GM12878 (cell line): Measurements from ENCODE around the gene REPS2. TPM values are rescaled to one million over a fixed set of nuclear protein-coding genes. Genes with fewer than 3 reads are reported as not detected.

Source experiments
- ATAC-seq: fragments of 200-7000 bp; cut with Tn5 transposase; 3 replicates; pipeline ENCODE4 v1.9.1; 2020; ENCODE audit warnings: mild to moderate bottlenecking, moderate library complexity
- BruUV-seq: library from RNA; stranded (reverse); fragments of 400-500 nt; replicated peaks from 2 replicates; lab custom pipeline; 2021; lab: Mats Ljungman, UMichigan
- CTCF ChIA-PET: fragments of 300-600 bp; sonication (Branson Sonifier 250); formaldehyde crosslinking; extraction: SDS; loops from one replicate; lab custom pipeline; 2021; ENCODE audit warnings: inconsistent platforms; lab: Yijun Ruan, JAX
- POLR2A ChIA-PET: fragments of 350-600 bp; formaldehyde crosslinking; extraction: SDS; loops from one replicate; lab custom pipeline; 2021; ENCODE audit warnings: inconsistent platforms; lab: Charles Lee
- RAD21 ChIA-PET: fragments of 300-600 bp; sonication (Branson Sonifier 250); formaldehyde crosslinking; loops from one replicate; lab custom pipeline; 2023; ENCODE audit warnings: antibody characterized with exemption; ENCODE audit not compliant: unreplicated experiment; lab: Charles Lee
- SMC1A ChIA-PET: fragments of 300-600 bp; sonication (Branson Sonifier 250); formaldehyde crosslinking; loops from one replicate; lab custom pipeline; 2023; ENCODE audit not compliant: unreplicated experiment, uncharacterized antibody; lab: Charles Lee
- DNase-seq: peaks from one replicate; pipeline ENCODE4 v3.0.0-alpha.2; 2011; ENCODE audit warnings: low read depth, low spot score
- FAIRE-seq: peaks from 3 replicates; lab custom pipeline; 2011; peaks lifted over from hg19 to GRCh38; lab: Jason Lieb, UNC
- H2AFZ ChIP-seq: 2 replicates; pipeline ENCODE4 v1.6.0; 2011; ENCODE audit warnings: low read depth, low read length, control low read depth; ENCODE audit not compliant: control insufficient read depth
- H3K27ac ChIP-seq: 2 replicates; pipeline ENCODE4 v1.5.1; 2011; ENCODE audit warnings: control low read depth; ENCODE audit not compliant: control insufficient read depth, insufficient read depth
- H3K27me3 ChIP-seq, 2 experiments: replicated peaks in 1 of 2; 2 replicates each; pipeline versions ENCODE4 v1.6.0 to v1.6.1; 2011; ENCODE audit warnings: low read length in 1 of 2; ENCODE audit not compliant: control insufficient read depth in 2 of 2, insufficient read depth in 2 of 2
- H3K36me3 ChIP-seq, 2 experiments: 2 replicates each; pipeline ENCODE4 v1.5.1; 2011; ENCODE audit warnings: low read length in 1 of 2; ENCODE audit not compliant: control insufficient read depth in 2 of 2, insufficient read depth in 2 of 2
- H3K4me1 ChIP-seq: 2 replicates; pipeline ENCODE4 v1.6.1; 2011; ENCODE audit warnings: mild to moderate bottlenecking, low read length, moderate library complexity, mixed read lengths; ENCODE audit not compliant: control insufficient read depth, insufficient read depth
- H3K4me2 ChIP-seq: 2 replicates; pipeline ENCODE4 v1.6.0; 2011; ENCODE audit warnings: control low read depth; ENCODE audit not compliant: control insufficient read depth, insufficient read depth
- H3K4me3 ChIP-seq: fragments of 200-600 bp; sonication (generic); 2 replicates; pipeline ENCODE4 v1.5.1; 2016
- H3K79me2 ChIP-seq: 2 replicates; pipeline ENCODE4 v1.6.0; 2011; ENCODE audit warnings: low read length; ENCODE audit not compliant: control insufficient read depth, insufficient read depth
- H3K9ac ChIP-seq: 2 replicates; pipeline ENCODE4 v1.8.0; 2011; ENCODE audit warnings: low read length, control low read depth, mixed read lengths; ENCODE audit not compliant: control insufficient read depth, insufficient read depth
- H3K9me3 ChIP-seq: replicated peaks from 3 replicates; pipeline ENCODE4 v1.5.1; 2011; ENCODE audit warnings: mild to moderate bottlenecking, low read length; ENCODE audit not compliant: control insufficient read depth, insufficient read depth
- H4K20me1 ChIP-seq: 2 replicates; pipeline ENCODE4 v1.6.0; 2011; ENCODE audit not compliant: control insufficient read depth, insufficient read depth
- BACH1 ChIP-seq: fragments of 450-650 bp; IDR thresholded peaks from 2 replicates; pipeline ENCODE4 v1.6.1; 2017; ENCODE audit warnings: mild to moderate bottlenecking, borderline replicate concordance
- HSF1 ChIP-seq: fragments of 150-350 bp; IDR thresholded peaks from 2 replicates; pipeline ENCODE4 v1.6.1; 2014; ENCODE audit warnings: mild to moderate bottlenecking, low read depth, low read length
- MYC ChIP-seq: IDR thresholded peaks from 2 replicates; pipeline ENCODE4 v1.6.1; 2011; ENCODE audit warnings: mild to moderate bottlenecking, low read length, moderate library complexity, inconsistent platforms; ENCODE audit not compliant: insufficient read depth, insufficient replicate concordance, insufficient read length, severe bottlenecking
- NBN ChIP-seq: fragments of 450-650 bp; IDR thresholded peaks from 2 replicates; pipeline ENCODE4 v1.6.1; 2016
- NR2F1 ChIP-seq: fragments of 450-650 bp; conservative IDR thresholded peaks from 2 replicates; pipeline ENCODE4 v1.6.1; 2017; ENCODE audit warnings: mild to moderate bottlenecking
- PRDM15 ChIP-seq: fragments of 450-650 bp; formaldehyde crosslinking; IDR thresholded peaks from 2 replicates; pipeline ENCODE4 v1.4.0; 2020; ENCODE audit warnings: mild to moderate bottlenecking, moderate library complexity
- ZBED1 ChIP-seq: IDR thresholded peaks from 2 replicates; pipeline ENCODE4 v1.6.1; 2016; ENCODE audit warnings: borderline replicate concordance
- in situ Hi-C: fragments of 300-500 bp; cut with MboI; formaldehyde crosslinking; loops from 9 replicates; pipeline ENCODE4 v1.14.3; 2018; ENCODE audit warnings: mixed read lengths
- intact Hi-C: fragments of 100-400 bp; cut with micrococcal nuclease; formaldehyde crosslinking; loops from one replicate; pipeline ENCODE4 v1.14.2; 2022; ENCODE audit not compliant: unreplicated experiment
- polyA plus RNA-seq, 11 experiments: library from polyadenylated mRNA; depleted of rRNA in 4 of 11; unstranded in 6 of 11; stranded (reverse) in 5 of 11; fragments of >200 nt; fragmentation: Nextera tagmentation in 4 of 11; fragmentation: Illumina TruSeq in 1 of 11; extraction: Ambion mirVana in 4 of 11; extraction: Trizol in 1 of 11; gene quantifications; 1 replicate in 1 of 11; 2 replicates in 10 of 11; pipeline versions ENCODE4 v1.2.1 to v1.2.3, GENCODE V29; 2011 to 2016; ENCODE audit warnings: inconsistent platforms in 2 of 11, missing spikeins in 2 of 11, low read depth in 1 of 11
- total RNA-seq, 4 experiments: library from RNA; depleted of rRNA in 3 of 4; stranded (reverse); fragments of >200 nt in 3 of 4; fragmentation: Illumina TruSeq in 1 of 4; extraction: Trizol in 1 of 4; gene quantifications; 2 replicates each; pipeline versions ENCODE4 v1.2.1 to v1.2.3, GENCODE V29; 2013 to 2021
- TF ChIP-seq, protein P1 (sequence below): fragments of 450-650 bp; IDR thresholded peaks from 2 replicates; pipeline ENCODE4 v1.6.1; 2016; ENCODE audit warnings: mild to moderate bottlenecking, moderate library complexity, borderline replicate concordance

The REPS2 gene
- total and polyA plus RNA-seq, 10 of the 15 experiments (the other 5 are each of a cell fraction or from before 2014, with no cell fraction given): 2.1 to 6.8 (median 3.9) TPM

DNA sequence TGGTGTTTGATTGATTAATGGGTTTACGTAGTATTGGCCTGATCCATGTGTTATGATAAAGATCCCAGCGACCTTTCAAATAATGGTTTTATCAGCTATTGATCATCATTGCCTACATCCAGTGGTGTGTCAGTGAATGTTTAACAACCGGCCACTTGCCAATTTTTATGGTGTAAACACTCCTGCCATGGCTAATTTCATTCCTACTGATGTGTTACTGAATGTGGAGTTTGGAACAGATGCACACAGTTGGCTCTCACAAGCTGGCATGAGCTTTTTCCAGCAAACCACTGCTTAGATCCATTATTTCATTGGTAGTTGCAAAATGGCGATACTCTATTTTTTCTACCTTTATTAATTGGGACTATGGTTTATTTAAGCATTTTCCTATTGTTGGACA is 139.9 kb downstream of the REPS2 start (continued):
- TF ChIP-seq HSF1 (no peak), MYC (no peak)

GRCh38 chrX:17095161-17095560 is 148.7 kb downstream of the REPS2 start:
- ATAC-seq (no peak), FAIRE-seq (no peak)
- Histone ChIP-seq H3K4me2 (no peak overlapping the region), H3K27me3 (peaks cover 0 to 4% of the 10 kb centered on the region in 2 experiments; a peak in 1 of 4 replicates), H3K36me3 (no peaks in the 10 kb centered on the region), H3K4me1 (no peaks in the 10 kb centered on the region), H3K4me3 (no peak overlapping the region), H3K9me3 (no peaks in the 10 kb centered on the region), H3K79me2 (no peaks in the 10 kb centered on the region), H2AFZ (no peak overlapping the region), H3K9ac (no peak overlapping the region)
- BruUV-seq: no TSS peak
- in situ Hi-C loops (no loop called here), intact Hi-C loops (no loop called here)
- ChIA-PET SMC1A (interaction anchor here (0.9 to 2.0 kb wide), 2 partner anchors 13 to 208 kb away, joined by 3 to 4 read pairs; no protein-coding TSS in a partner anchor), POLR2A (no interaction called here)
- no peak for TF ChIP-seq PRDM15 (CRISPR knock-in tag)
- TF ChIP-seq NR2F1: no peak
- TF ChIP-seq, protein P1, sequence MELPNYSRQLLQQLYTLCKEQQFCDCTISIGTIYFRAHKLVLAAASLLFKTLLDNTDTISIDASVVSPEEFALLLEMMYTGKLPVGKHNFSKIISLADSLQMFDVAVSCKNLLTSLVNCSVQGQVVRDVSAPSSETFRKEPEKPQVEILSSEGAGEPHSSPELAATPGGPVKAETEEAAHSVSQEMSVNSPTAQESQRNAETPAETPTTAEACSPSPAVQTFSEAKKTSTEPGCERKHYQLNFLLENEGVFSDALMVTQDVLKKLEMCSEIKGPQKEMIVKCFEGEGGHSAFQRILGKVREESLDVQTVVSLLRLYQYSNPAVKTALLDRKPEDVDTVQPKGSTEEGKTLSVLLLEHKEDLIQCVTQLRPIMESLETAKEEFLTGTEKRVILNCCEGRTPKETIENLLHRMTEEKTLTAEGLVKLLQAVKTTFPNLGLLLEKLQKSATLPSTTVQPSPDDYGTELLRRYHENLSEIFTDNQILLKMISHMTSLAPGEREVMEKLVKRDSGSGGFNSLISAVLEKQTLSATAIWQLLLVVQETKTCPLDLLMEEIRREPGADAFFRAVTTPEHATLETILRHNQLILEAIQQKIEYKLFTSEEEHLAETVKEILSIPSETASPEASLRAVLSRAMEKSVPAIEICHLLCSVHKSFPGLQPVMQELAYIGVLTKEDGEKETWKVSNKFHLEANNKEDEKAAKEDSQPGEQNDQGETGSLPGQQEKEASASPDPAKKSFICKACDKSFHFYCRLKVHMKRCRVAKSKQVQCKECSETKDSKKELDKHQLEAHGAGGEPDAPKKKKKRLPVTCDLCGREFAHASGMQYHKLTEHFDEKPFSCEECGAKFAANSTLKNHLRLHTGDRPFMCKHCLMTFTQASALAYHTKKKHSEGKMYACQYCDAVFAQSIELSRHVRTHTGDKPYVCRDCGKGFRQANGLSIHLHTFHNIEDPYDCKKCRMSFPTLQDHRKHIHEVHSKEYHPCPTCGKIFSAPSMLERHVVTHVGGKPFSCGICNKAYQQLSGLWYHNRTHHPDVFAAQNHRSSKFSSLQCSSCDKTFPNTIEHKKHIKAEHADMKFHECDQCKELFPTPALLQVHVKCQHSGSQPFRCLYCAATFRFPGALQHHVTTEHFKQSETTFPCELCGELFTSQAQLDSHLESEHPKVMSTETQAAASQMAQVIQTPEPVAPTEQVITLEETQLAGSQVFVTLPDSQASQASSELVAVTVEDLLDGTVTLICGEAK: no peak
- no peak for TF ChIP-seq BACH1
- no peak for TF ChIP-seq ZBED1
- no peak for TF ChIP-seq NBN
- TF ChIP-seq, all 136 proteins: peak for 0
- DNase-seq: no peak
- RAD21 ChIA-PET: no interaction called here
- CTCF ChIA-PET: interaction anchor here (0.7 kb wide), 1 partner anchor 9 kb away, joined by 3 read pairs; no protein-coding TSS in a partner anchor
- Histone ChIP-seq H3K27ac (no peak overlapping the region), H4K20me1 (no peaks in the 10 kb centered on the region)
